ENCODE data around the gene BRIP1. TPM values are rescaled to one million over a fixed set of nuclear protein-coding genes. Genes with fewer than 3 reads are reported as not detected.
"Not testable (repeated sequence)": the region's sequence is repeated elsewhere in the genome, so short reads cannot be mapped to it uniquely, and the experiment has no call there.

The BRIP1 gene
- total RNA-seq, 1 donor from 2014 or later, result not detected

DNA sequence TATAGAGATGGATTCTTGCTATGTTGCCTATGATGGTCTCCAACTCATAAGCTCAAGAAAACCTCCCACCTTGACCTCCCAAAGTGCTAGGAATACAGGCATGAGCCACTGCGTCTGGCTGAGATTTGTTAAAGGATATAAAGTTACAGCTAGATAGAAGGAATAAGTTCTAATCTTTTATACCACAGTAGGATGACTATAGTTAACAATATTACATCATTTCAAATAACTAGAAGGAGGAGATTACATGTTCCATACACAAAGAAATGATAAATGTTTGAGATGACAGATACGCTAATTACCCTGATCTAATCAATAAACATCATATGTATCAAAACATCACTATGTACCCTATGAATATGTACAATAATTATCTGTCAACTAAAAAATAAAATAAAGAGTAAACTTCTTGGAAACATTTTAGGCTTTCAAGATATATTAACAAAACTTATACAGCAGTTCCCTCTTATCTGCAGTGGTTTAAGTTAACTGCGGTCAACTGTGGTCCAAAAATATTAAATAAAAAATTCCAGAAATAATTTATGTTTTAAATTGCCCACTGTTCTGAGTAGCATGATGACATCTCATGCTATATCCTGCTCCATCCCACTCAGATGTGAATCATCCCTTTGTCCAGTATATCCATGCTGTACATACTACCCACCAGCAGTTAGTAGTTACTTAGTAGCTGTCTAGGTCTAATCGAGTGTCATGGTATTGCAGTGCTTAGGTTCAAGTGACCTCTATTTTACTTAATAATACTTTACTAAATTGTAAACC is 143.1 kb downstream of the BRIP1 start:
- DNase-seq (ENCODE audit: low spot score in 2 of 2), result no peak
- H3K4me3 ChIP-seq, result no peak overlapping the region
- H3K36me3 ChIP-seq, result no peaks in the 10 kb centered on the region
- intact Hi-C loops (cut with DNase I), result no loop called here
- H3K9me3 ChIP-seq, result peaks cover 0 to 3% of the 10 kb centered on the region in 2 donors
- H3K27ac ChIP-seq, result no peak overlapping the region
- TF ChIP-seq CTCF (IDR thresholded peaks at IDR 0.05), result no peak
- no peaks in the 10 kb centered on the region for H3K27me3 ChIP-seq
- H3K4me1 ChIP-seq, result no peaks in the 10 kb centered on the region

- H3K36me3 ChIP-seq; intact Hi-C loops (cut with DNase I); H3K27me3 ChIP-seq; H3K9me3 ChIP-seq; DNase-seq (ENCODE audit: low spot score in 2 of 2); H3K4me1 ChIP-seq; H3K27ac ChIP-seq; H3K4me3 ChIP-seq: not testable (repeated sequence)
Measured at GRCh38 chr17:61719220-61719619, 144.1 kb downstream of the BRIP1 start.

DNA sequence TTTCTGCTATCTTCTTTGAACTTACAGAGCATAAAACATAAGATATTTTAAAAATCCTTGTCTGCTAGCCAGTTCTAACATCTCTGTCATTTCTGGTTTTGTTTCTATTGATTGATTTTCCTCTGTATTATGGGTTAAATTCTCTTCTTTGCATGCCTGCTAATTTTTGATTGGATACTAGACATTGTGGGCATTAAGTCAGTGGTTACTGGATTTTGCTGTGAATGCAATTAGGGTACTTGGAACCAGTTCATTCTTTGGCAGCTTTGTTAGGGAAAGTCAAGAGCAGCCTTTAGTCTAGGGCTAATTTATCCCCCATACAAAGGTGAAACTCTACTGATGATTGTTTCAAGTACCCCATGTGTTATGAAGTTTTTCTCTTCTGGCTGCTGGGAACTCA is 145.3 kb downstream of the BRIP1 start:
- TF ChIP-seq CTCF (IDR thresholded peaks at IDR 0.05), result no peak
- intact Hi-C loops (cut with DNase I), result no loop called here
- no peak overlapping the region for H3K27ac ChIP-seq
- H3K27me3 ChIP-seq, result no peaks in the 10 kb centered on the region
- peaks cover 0 to 3% of the 10 kb centered on the region in 2 donors for H3K9me3 ChIP-seq
- H3K36me3 ChIP-seq, result no peaks in the 10 kb centered on the region
- no peak for DNase-seq (ENCODE audit: low spot score in 2 of 2)
- no peak overlapping the region for H3K4me3 ChIP-seq
- no peaks in the 10 kb centered on the region for H3K4me1 ChIP-seq

GRCh38 chr17:61717352-61717751 is 146.0 kb downstream of the BRIP1 start:
- no peak for TF ChIP-seq CTCF (IDR thresholded peaks at IDR 0.05)
- Histone ChIP-seq H3K27ac (no peak overlapping the region), H3K4me3 (no peak overlapping the region), H3K27me3 (no peaks in the 10 kb centered on the region), H3K4me1 (no peaks in the 10 kb centered on the region), H3K36me3 (no peaks in the 10 kb centered on the region), H3K9me3 (peaks cover 0 to 3% of the 10 kb centered on the region in 2 donors)
- intact Hi-C loops (cut with DNase I), result no loop called here
- no peak for DNase-seq (ENCODE audit: low spot score in 2 of 2)

GRCh38 chr17:61716225-61716829 is 147.0 kb downstream of the BRIP1 start:
- intact Hi-C loops (cut with DNase I), result no loop called here
- Histone ChIP-seq H3K9me3 (peaks cover 0 to 3% of the 10 kb centered on the region in 2 donors), H3K36me3 (no peaks in the 10 kb centered on the region), H3K27me3 (no peaks in the 10 kb centered on the region), H3K27ac (no peak overlapping the region), H3K4me3 (no peak overlapping the region), H3K4me1 (no peaks in the 10 kb centered on the region)
- no peak for DNase-seq (ENCODE audit: low spot score in 2 of 2)
- no peak for TF ChIP-seq CTCF (IDR thresholded peaks at IDR 0.05)

- Histone ChIP-seq H3K9me3 (peaks cover 0 to 3% of the 10 kb centered on the region in 2 donors), H3K27me3 (no peaks in the 10 kb centered on the region), H3K4me1 (no peaks in the 10 kb centered on the region), H3K4me3 (no peak overlapping the region), H3K27ac (no peak overlapping the region), H3K36me3 (no peaks in the 10 kb centered on the region)
- no peak for DNase-seq (ENCODE audit: low spot score in 2 of 2)
- intact Hi-C loops (cut with DNase I), result no loop called here
- TF ChIP-seq CTCF (IDR thresholded peaks at IDR 0.05), result no peak
Measured at GRCh38 chr17:61715348-61715747, 148.0 kb downstream of the BRIP1 start.
